Neural progenitor cell (in vitro differentiated cells): Measurements from ENCODE around the gene RMDN2. TPM values are rescaled to one million over a fixed set of nuclear protein-coding genes. Genes with fewer than 3 reads are reported as not detected.

Experiments used
- DNase-seq: peaks from one replicate; pipeline ENCODE4 v3.0.0-alpha.2; 2016; ENCODE audit warnings: low spot score
- H2AFZ ChIP-seq: fragments of 200-600 bp; sonication (generic); replicated peaks from 2 replicates; pipeline ENCODE4 v1.6.1; 2016; ENCODE audit warnings: antibody characterized with exemption
- H3F3A ChIP-seq: fragments of 200-600 bp; sonication (generic); 2 replicates; pipeline ENCODE4 v1.6.1; 2016; ENCODE audit warnings: antibody characterized with exemption, low read depth
- H3K27ac ChIP-seq: fragments of 200-600 bp; sonication (generic); 2 replicates; pipeline ENCODE4 v1.5.1; 2016; ENCODE audit warnings: mild to moderate bottlenecking
- H3K27me3 ChIP-seq: fragments of 200-600 bp; sonication (generic); 2 replicates; pipeline ENCODE4 v1.6.1; 2016; ENCODE audit warnings: mild to moderate bottlenecking, moderate library complexity
- H3K36me3 ChIP-seq: fragments of 200-600 bp; sonication (generic); 2 replicates; pipeline ENCODE4 v1.5.1; 2016
- H3K4me1 ChIP-seq: fragments of 200-600 bp; sonication (generic); 2 replicates; pipeline ENCODE4 v1.6.1; 2016; ENCODE audit warnings: mixed run types
- H3K4me2 ChIP-seq: fragments of 200-600 bp; sonication (generic); 2 replicates; pipeline ENCODE4 v1.6.1; 2016
- H3K4me3 ChIP-seq: fragments of 200-600 bp; sonication (generic); 2 replicates; pipeline ENCODE4 v1.5.1; 2016
- H3K79me2 ChIP-seq: fragments of 200-600 bp; sonication (generic); 2 replicates; pipeline ENCODE4 v1.6.1; 2016; ENCODE audit warnings: low read depth
- H3K9ac ChIP-seq: fragments of 200-600 bp; sonication (generic); 2 replicates; pipeline ENCODE4 v1.6.1; 2016
- H3K9me3 ChIP-seq: fragments of 200-600 bp; sonication (generic); 2 replicates; pipeline ENCODE4 v1.5.1; 2016; ENCODE audit warnings: low read depth
- H4K20me1 ChIP-seq: fragments of 200-600 bp; sonication (generic); 2 replicates; pipeline ENCODE4 v1.6.1; 2016; ENCODE audit warnings: low read depth
- H3K27ac Mint-ChIP-seq: 3 replicates; pipeline ENCODE4 v1.8.0; 2021; ENCODE audit warnings: mixed read lengths
- H3K27me3 Mint-ChIP-seq: 2 replicates; pipeline ENCODE4 v1.8.0; 2022; ENCODE audit warnings: low read depth, mild to moderate bottlenecking, inconsistent platforms, moderate library complexity, mixed read lengths; ENCODE audit not compliant: insufficient read depth
- H3K36me3 Mint-ChIP-seq: 3 replicates; pipeline ENCODE4 v1.8.0; 2021; ENCODE audit warnings: mixed read lengths
- H3K4me1 Mint-ChIP-seq: 3 replicates; pipeline ENCODE4 v1.8.0; 2021; ENCODE audit warnings: mixed read lengths
- H3K4me3 Mint-ChIP-seq: 3 replicates; pipeline ENCODE4 v1.8.0; 2021; ENCODE audit warnings: mild to moderate bottlenecking, moderate library complexity, mixed read lengths
- H3K9me3 Mint-ChIP-seq: 3 replicates; pipeline ENCODE4 v1.8.0; 2020; ENCODE audit warnings: mixed read lengths
- EZH2 ChIP-seq: fragments of 200-600 bp; sonication (generic); IDR thresholded peaks from 2 replicates; pipeline ENCODE4 v1.6.1; 2017; ENCODE audit warnings: antibody characterized with exemption, mild to moderate bottlenecking, moderate library complexity
- EZH2phosphoT487 ChIP-seq: fragments of 200-600 bp; sonication (generic); IDR thresholded peaks from 2 replicates; pipeline ENCODE4 v1.6.1; 2017; ENCODE audit warnings: antibody characterized with exemption
- total RNA-seq: library from RNA; depleted of rRNA; stranded (reverse); fragments of >200 nt; gene quantifications from 2 replicates; pipeline ENCODE4 v1.2.3, GENCODE V29; 2015; ENCODE audit warnings: low replicate concordance
- TF ChIP-seq, protein P1 (sequence below): fragments of 200-600 bp; sonication (generic); IDR thresholded peaks from 2 replicates; pipeline ENCODE4 v1.5.1; 2017; ENCODE audit warnings: antibody characterized with exemption, mild to moderate bottlenecking

The RMDN2 gene
- total RNA-seq, 1 donor from 2014 or later: 10.3 TPM

DNA sequence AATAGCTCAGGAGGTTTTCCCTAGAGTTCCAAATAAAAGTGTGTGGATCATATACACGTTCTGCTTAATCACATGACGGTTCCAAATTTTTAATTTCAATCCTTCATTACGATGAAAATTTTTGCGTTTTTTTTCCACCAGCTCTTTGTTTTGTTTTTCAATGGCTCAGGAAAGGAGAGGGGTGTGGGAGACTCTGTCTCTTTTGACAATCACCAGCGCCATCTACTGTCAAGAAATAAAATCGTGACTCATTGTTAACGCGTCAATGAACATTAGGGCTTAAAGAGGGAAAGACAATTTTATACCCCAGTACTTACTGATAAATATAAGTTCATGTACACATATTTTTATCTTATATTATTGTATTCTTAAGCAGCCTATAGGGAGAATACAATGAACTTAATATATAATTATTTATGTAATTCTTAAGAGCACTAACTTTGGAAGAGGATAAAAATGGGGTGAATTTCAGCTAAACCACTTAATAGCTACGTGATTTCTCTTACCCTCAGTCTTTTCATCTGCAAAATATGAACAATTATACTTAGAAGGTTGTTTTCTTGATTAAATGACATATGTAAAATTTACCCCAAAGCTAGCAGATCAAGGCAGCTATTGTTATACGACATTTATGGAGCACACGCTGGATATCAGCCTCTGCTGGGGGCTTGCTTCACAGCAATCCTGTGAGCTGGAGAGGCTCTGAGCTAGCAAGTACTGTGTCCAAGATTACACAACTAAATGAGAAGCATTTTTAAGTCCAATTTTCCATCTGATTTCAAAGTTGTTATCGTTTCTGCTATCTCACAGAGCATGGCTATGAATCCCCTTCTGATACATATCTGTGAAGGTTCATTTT is 47.4 kb upstream of the RMDN2 start:
- Histone ChIP-seq H3K4me1 (peaks cover 7% of the 10 kb centered on the region), H3F3A (no peaks in the 10 kb centered on the region), H3K4me2 (peak overlapping the region; percentile 43), H3K36me3 (no peaks in the 10 kb centered on the region), H3K27ac (no peak overlapping the region), H4K20me1 (no peaks in the 10 kb centered on the region), H2AFZ (no peak overlapping the region), H3K9me3 (no peaks in the 10 kb centered on the region), H3K9ac (no peak overlapping the region), H3K79me2 (no peaks in the 10 kb centered on the region), H3K4me3 (no peak overlapping the region), H3K27me3 (no peaks in the 10 kb centered on the region)
- no peak for TF ChIP-seq EZH2
- TF ChIP-seq, protein P1, sequence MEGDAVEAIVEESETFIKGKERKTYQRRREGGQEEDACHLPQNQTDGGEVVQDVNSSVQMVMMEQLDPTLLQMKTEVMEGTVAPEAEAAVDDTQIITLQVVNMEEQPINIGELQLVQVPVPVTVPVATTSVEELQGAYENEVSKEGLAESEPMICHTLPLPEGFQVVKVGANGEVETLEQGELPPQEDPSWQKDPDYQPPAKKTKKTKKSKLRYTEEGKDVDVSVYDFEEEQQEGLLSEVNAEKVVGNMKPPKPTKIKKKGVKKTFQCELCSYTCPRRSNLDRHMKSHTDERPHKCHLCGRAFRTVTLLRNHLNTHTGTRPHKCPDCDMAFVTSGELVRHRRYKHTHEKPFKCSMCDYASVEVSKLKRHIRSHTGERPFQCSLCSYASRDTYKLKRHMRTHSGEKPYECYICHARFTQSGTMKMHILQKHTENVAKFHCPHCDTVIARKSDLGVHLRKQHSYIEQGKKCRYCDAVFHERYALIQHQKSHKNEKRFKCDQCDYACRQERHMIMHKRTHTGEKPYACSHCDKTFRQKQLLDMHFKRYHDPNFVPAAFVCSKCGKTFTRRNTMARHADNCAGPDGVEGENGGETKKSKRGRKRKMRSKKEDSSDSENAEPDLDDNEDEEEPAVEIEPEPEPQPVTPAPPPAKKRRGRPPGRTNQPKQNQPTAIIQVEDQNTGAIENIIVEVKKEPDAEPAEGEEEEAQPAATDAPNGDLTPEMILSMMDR: peak; percentile 90
- H3K27ac Mint-ChIP-seq: no peak overlapping the region
- H3K27me3 Mint-ChIP-seq: peaks cover 8% of the 10 kb centered on the region
- no peaks in the 10 kb centered on the region for H3K9me3 Mint-ChIP-seq
- H3K4me3 Mint-ChIP-seq: no peak overlapping the region
- DNase-seq: peak; percentile 77
- H3K36me3 Mint-ChIP-seq: no peaks in the 10 kb centered on the region
- H3K4me1 Mint-ChIP-seq: peaks cover 21% of the 10 kb centered on the region

GRCh38 chr2:37878536-37878935 is 46.6 kb upstream of the RMDN2 start:
- no peaks in the 10 kb centered on the region for H3K36me3 Mint-ChIP-seq
- no peaks in the 10 kb centered on the region for H3F3A ChIP-seq
- H3K27me3 ChIP-seq: no peaks in the 10 kb centered on the region
- H2AFZ ChIP-seq: no peak overlapping the region
- H3K4me2 ChIP-seq: no peak overlapping the region
- H3K4me1 Mint-ChIP-seq: peaks cover 18% of the 10 kb centered on the region
- no peak overlapping the region for H3K9ac ChIP-seq
- H4K20me1 ChIP-seq: no peaks in the 10 kb centered on the region
- H3K9me3 Mint-ChIP-seq: no peaks in the 10 kb centered on the region
- no peak overlapping the region for H3K4me3 ChIP-seq
- no peaks in the 10 kb centered on the region for H3K36me3 ChIP-seq
- H3K27me3 Mint-ChIP-seq: peaks cover 5% of the 10 kb centered on the region
- TF ChIP-seq, protein P1: no peak
- TF ChIP-seq EZH2: no peak
- no peak for TF ChIP-seq EZH2phosphoT487
- H3K27ac Mint-ChIP-seq: no peak overlapping the region
- DNase-seq: no peak
- H3K4me1 ChIP-seq: peaks cover 7% of the 10 kb centered on the region
- no peak overlapping the region for H3K4me3 Mint-ChIP-seq
- H3K9me3 ChIP-seq: no peaks in the 10 kb centered on the region
- H3K27ac ChIP-seq: no peak overlapping the region
- H3K79me2 ChIP-seq: no peaks in the 10 kb centered on the region

DNA sequence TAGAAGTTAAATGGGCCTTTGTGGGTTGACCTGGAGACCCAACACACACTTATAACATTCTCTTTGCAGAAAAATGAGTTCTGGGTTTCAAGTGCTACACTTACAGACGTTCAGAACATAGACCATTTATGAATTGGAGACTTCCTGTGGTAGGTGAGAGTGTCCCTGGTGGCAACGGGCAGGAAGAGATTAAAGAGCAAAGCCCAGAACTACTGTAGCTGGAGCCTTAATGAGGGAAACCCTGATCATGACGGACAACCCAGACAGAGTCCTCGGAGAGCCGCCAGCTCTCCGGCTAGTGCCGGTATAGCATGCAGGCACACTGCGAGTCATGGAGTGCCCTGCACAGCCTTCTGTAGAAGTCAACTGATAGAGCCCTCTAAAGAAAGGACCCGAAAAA is 44.5 kb upstream of the RMDN2 start:
- Mint-ChIP-seq H3K4me1 (peaks cover 17% of the 10 kb centered on the region), H3K36me3 (no peaks in the 10 kb centered on the region), H3K9me3 (no peaks in the 10 kb centered on the region), H3K4me3 (no peak overlapping the region), H3K27me3 (peaks cover 2% of the 10 kb centered on the region), H3K27ac (no peak overlapping the region)
- no peak overlapping the region for H3K27ac ChIP-seq
- DNase-seq: no peak
- H2AFZ ChIP-seq: no peak overlapping the region
- no peaks in the 10 kb centered on the region for H3K36me3 ChIP-seq
- no peak overlapping the region for H3K4me3 ChIP-seq
- peaks cover 4% of the 10 kb centered on the region for H3F3A ChIP-seq
- H3K9me3 ChIP-seq: no peaks in the 10 kb centered on the region
- H3K4me2 ChIP-seq: no peak overlapping the region
- no peaks in the 10 kb centered on the region for H3K27me3 ChIP-seq
- H3K79me2 ChIP-seq: no peaks in the 10 kb centered on the region
- H4K20me1 ChIP-seq: no peaks in the 10 kb centered on the region
- peaks cover 8% of the 10 kb centered on the region for H3K4me1 ChIP-seq
- no peak overlapping the region for H3K9ac ChIP-seq
- TF ChIP-seq EZH2 (no peak), EZH2phosphoT487 (no peak)
- TF ChIP-seq, protein P1: no peak
